Ishikawa (cell line): ENCODE measurements around the gene KRT82.

Experiments
- CEBPB ChIP-seq: IDR thresholded peaks from 2 replicates; pipeline ENCODE4 v1.6.1; 2012
- CREB1 ChIP-seq: IDR thresholded peaks from 2 replicates; pipeline ENCODE4 v1.6.1; 2012; ENCODE audit warnings: low read depth
- EGR1 ChIP-seq: IDR thresholded peaks from 2 replicates; pipeline ENCODE4 v1.6.1; 2012
- EP300 ChIP-seq: IDR thresholded peaks from 2 replicates; pipeline ENCODE4 v1.6.1; 2012; ENCODE audit warnings: borderline replicate concordance
- FOXM1 ChIP-seq: IDR thresholded peaks from 2 replicates; pipeline ENCODE4 v1.6.1; 2012; ENCODE audit warnings: low read depth, borderline replicate concordance
- NFIC ChIP-seq: IDR thresholded peaks from 2 replicates; pipeline ENCODE4 v1.6.1; 2012
- RAD21 ChIP-seq: IDR thresholded peaks from 2 replicates; pipeline ENCODE4 v1.6.1; 2012; ENCODE audit warnings: low read depth
- TAF1 ChIP-seq: IDR thresholded peaks from 2 replicates; pipeline ENCODE4 v1.6.1; 2012; ENCODE audit warnings: low read depth, mild to moderate bottlenecking
- TCF12 ChIP-seq: IDR thresholded peaks from 2 replicates; pipeline ENCODE4 v1.6.1; 2012; ENCODE audit warnings: low read depth
- TEAD4 ChIP-seq: IDR thresholded peaks from 2 replicates; pipeline ENCODE4 v1.6.1; 2012
- YY1 ChIP-seq: IDR thresholded peaks from 2 replicates; pipeline ENCODE4 v1.6.1; 2012; ENCODE audit warnings: low read depth
- ZBTB7A ChIP-seq: IDR thresholded peaks from 2 replicates; pipeline ENCODE4 v1.6.1; 2012; ENCODE audit warnings: low read depth
- TF ChIP-seq, protein P1 (sequence below): IDR thresholded peaks from 2 replicates; pipeline ENCODE4 v1.6.1; 2012; ENCODE audit warnings: low read depth, mild to moderate bottlenecking
- TF ChIP-seq, protein P2 (sequence below): IDR thresholded peaks from 2 replicates; pipeline ENCODE4 v1.6.1; 2012
- TF ChIP-seq, protein P3 (sequence below): IDR thresholded peaks from 2 replicates; pipeline ENCODE4 v1.6.1; 2012

The KRT82 gene

GRCh38 chr12:52363111-52363679 is 42.9 kb downstream of the KRT82 start:
- TF ChIP-seq ZBTB7A (no peak), CEBPB (no peak), RAD21 (no peak)
- TF ChIP-seq, protein P1, sequence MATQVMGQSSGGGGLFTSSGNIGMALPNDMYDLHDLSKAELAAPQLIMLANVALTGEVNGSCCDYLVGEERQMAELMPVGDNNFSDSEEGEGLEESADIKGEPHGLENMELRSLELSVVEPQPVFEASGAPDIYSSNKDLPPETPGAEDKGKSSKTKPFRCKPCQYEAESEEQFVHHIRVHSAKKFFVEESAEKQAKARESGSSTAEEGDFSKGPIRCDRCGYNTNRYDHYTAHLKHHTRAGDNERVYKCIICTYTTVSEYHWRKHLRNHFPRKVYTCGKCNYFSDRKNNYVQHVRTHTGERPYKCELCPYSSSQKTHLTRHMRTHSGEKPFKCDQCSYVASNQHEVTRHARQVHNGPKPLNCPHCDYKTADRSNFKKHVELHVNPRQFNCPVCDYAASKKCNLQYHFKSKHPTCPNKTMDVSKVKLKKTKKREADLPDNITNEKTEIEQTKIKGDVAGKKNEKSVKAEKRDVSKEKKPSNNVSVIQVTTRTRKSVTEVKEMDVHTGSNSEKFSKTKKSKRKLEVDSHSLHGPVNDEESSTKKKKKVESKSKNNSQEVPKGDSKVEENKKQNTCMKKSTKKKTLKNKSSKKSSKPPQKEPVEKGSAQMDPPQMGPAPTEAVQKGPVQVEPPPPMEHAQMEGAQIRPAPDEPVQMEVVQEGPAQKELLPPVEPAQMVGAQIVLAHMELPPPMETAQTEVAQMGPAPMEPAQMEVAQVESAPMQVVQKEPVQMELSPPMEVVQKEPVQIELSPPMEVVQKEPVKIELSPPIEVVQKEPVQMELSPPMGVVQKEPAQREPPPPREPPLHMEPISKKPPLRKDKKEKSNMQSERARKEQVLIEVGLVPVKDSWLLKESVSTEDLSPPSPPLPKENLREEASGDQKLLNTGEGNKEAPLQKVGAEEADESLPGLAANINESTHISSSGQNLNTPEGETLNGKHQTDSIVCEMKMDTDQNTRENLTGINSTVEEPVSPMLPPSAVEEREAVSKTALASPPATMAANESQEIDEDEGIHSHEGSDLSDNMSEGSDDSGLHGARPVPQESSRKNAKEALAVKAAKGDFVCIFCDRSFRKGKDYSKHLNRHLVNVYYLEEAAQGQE, result no peak

- TF ChIP-seq NFIC (0 out of 2 replicates have a peak, but pooled peaks have one; percentile 18), RAD21 (peak; percentile 44; the same call in 1 of the 2 replicates), EP300 (no peak)
Observed at GRCh38 chr12:52362118-52362726, 43.9 kb downstream of the KRT82 start.

GRCh38 chr12:52361553-52361952 is 44.6 kb downstream of the KRT82 start:
- TF ChIP-seq NFIC (no peak), CEBPB (no peak), TCF12 (no peak), CREB1 (no peak), TEAD4 (no peak), EP300 (no peak), ZBTB7A (no peak), YY1 (no peak), RAD21 (no peak), EGR1 (no peak), TAF1 (no peak)
- TF ChIP-seq, protein P2, sequence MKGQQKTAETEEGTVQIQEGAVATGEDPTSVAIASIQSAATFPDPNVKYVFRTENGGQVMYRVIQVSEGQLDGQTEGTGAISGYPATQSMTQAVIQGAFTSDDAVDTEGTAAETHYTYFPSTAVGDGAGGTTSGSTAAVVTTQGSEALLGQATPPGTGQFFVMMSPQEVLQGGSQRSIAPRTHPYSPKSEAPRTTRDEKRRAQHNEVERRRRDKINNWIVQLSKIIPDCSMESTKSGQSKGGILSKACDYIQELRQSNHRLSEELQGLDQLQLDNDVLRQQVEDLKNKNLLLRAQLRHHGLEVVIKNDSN, result no peak

DNA sequence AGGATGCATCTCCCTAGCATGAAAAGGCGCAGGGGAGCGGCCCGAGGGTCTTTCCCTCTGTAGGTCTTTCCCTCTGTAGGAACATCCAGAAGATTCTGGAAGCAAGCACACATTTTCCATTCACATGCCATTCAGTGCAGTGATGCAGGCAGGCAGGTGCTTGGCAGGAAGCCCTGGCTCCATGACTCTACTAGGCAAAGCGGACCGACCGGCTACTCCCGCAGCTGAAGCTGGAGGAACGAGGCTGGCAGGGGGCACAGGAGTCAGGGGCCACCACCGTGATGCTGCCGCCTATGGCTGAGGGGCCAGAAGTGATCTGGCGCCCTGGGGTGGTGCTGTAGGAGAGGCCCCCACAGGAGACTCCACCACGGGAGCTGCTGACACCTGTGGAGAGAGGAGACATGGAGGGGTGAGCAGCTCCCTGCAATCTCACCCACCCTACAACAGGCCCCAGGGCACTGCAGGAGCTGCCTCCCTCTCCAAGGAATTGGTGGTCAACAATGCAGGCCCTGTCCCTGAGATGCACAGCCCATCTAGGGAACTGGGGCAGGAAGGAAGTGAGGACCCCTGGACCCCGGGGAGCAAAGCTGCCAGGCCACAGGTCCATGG is 45.4 kb downstream of the KRT82 start:
- TF ChIP-seq, protein P1, result no peak
- TF ChIP-seq EP300 (peak; percentile 39; the same call in 1 of the 2 replicates), TAF1 (no peak), TCF12 (peak; percentile 76), EGR1 (no peak), NFIC (peak; percentile 82), CREB1 (no peak), RAD21 (no peak), TEAD4 (0 out of 2 replicates have a peak, but pooled peaks have one; percentile 39)
- TF ChIP-seq, protein P3, sequence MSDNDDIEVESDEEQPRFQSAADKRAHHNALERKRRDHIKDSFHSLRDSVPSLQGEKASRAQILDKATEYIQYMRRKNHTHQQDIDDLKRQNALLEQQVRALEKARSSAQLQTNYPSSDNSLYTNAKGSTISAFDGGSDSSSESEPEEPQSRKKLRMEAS, result peak; percentile 90

GRCh38 chr12:52360106-52360662 is 46.0 kb downstream of the KRT82 start:
- TF ChIP-seq RAD21, result no peak
- TF ChIP-seq EP300, result no peak
- TF ChIP-seq, protein P1, result no peak
- TF ChIP-seq, protein P2, result no peak
- TF ChIP-seq EGR1, result no peak
- TF ChIP-seq TAF1, result no peak
- TF ChIP-seq ZBTB7A, result no peak
- TF ChIP-seq, protein P3, result no peak
- no peak for TF ChIP-seq FOXM1
- TF ChIP-seq CEBPB, result no peak
- no peak for TF ChIP-seq TEAD4
- no peak for TF ChIP-seq NFIC
- TF ChIP-seq TCF12, result no peak
- no peak for TF ChIP-seq YY1
- TF ChIP-seq CREB1, result no peak
